ENCODE data around the gene CTXND1. TPM values are rescaled to one million over a fixed set of nuclear protein-coding genes. Genes with fewer than 3 reads are reported as not detected.
A peak's percentile ranks its signal among the peaks of the same experiment; 100 is the strongest.

CTXND1 gene
- total and polyA plus RNA-seq, 2 of the 13 experiments (the other 11 are each of a cell fraction or from before 2014, with no cell fraction given): 1.2 to 2.1 TPM

GRCh38 chr15:80228959-80229610, 22.9 kb downstream of the CTXND1 start:
- H3K4me3 ChIP-seq (replicated peaks in 1 of 3; ENCODE audit: insufficient read depth in 1 of 3, low read depth in 2 of 3, low read length in 3 of 3): no peak overlapping the region
- 66% methylated on average over 7 of the region's 7 CpGs for WGBS (ENCODE audit: low lambda C conversion rate)
- no peaks in the 10 kb centered on the region for H3K79me2 ChIP-seq (ENCODE audit: insufficient read depth, low read length)
- no peaks in the 10 kb centered on the region for H3K36me3 ChIP-seq (replicated peaks in 1 of 2; ENCODE audit: control insufficient read depth in 1 of 2, insufficient read depth in 2 of 2, low read length in 2 of 2)
- H3K4me2 ChIP-seq (ENCODE audit: low read depth, low read length): no peak overlapping the region
- DNase-seq (ENCODE audit: low spot score) (no peak), ATAC-seq (peak; percentile 75), FAIRE-seq (no peak)
- no TSS peak for BruUV-seq (replicated peaks)
- H4K20me1 ChIP-seq (ENCODE audit: insufficient read depth, low read length): no peaks in the 10 kb centered on the region
- no peaks in the 10 kb centered on the region for H3K4me1 ChIP-seq (ENCODE audit: insufficient read depth, low read length)
- no peak overlapping the region for H2AFZ ChIP-seq (ENCODE audit: low read length)
- H3K27me3 ChIP-seq (ENCODE audit: control insufficient read depth in 1 of 2, insufficient read depth in 2 of 2, low read length in 2 of 2): no peaks in the 10 kb centered on the region
- ChIA-PET POLR2A (no interaction called here), CTCF (ENCODE audit: low intra/inter-chr PET ratio, low total read pairs) (no interaction called here)
- no peaks in the 10 kb centered on the region for H3K9me3 ChIP-seq (ENCODE audit: low read length)
- in situ Hi-C loops (cut with HindIII; ENCODE audit: extremely low pct_ligation_motif_present, low pct_unique_long_range_greater_than_20kb): no loop called here
- H3K27ac ChIP-seq (ENCODE audit: extremely low read length, insufficient read depth, low read length): no peak overlapping the region
- intact Hi-C loops (cut with micrococcal nuclease; ENCODE audit: unreplicated experiment): no loop called here
- H3K9ac ChIP-seq (ENCODE audit: insufficient read depth, low read depth, low read length): no peak overlapping the region
- TF ChIP-seq GPN1 (CRISPR knock-in tag; IDR thresholded peaks at IDR 0.05; ENCODE audit: borderline replicate concordance) (no peak), ZHX1 (CRISPR knock-in tag; IDR thresholded peaks at IDR 0.05; ENCODE audit: low read depth) (no peak), MNT (IDR thresholded peaks at IDR 0.05) (no peak), CREB1 (IDR thresholded peaks at IDR 0.05) (peak; percentile 48; the same call in 1 of the 2 replicates), CREB1 (CRISPR knock-in tag; IDR thresholded peaks at IDR 0.05) (no peak), ZNF775 (CRISPR knock-in tag; IDR thresholded peaks at IDR 0.05; ENCODE audit: borderline replicate concordance) (no peak), HNRNPH1 (optimal IDR thresholded peaks at IDR 0.05; ENCODE audit: low read depth, low read length) (no peak), FOXO1 (CRISPR knock-in tag; IDR thresholded peaks at IDR 0.05) (no peak), SKIL (CRISPR knock-in tag; IDR thresholded peaks at IDR 0.05; ENCODE audit: borderline replicate concordance) (no peak), DMTF1 (CRISPR knock-in tag; IDR thresholded peaks at IDR 0.05) (no peak), ZNF574 (CRISPR knock-in tag; IDR thresholded peaks at IDR 0.05) (no peak), ZNF256 (CRISPR knock-in tag; conservative IDR thresholded peaks at IDR 0.05) (no peak)

Measured in HepG2 (cell line).